B cell (primary cell): ENCODE data around the gene DLG2. TPM values are rescaled to one million over a fixed set of nuclear protein-coding genes. Genes with fewer than 3 reads are reported as not detected.

Experiments
- ATAC-seq: fragments of 200-7000 bp; cut with Tn5 transposase; one replicate; pipeline ENCODE4 v1.10.0; 2021; ENCODE audit warnings: low read depth, mild to moderate bottlenecking, moderate number of reproducible peaks, moderate library complexity
- CTCF ChIA-PET: fragments of 350-600 bp; sonication (Branson Sonifier 250); formaldehyde crosslinking; loops from one replicate; lab custom pipeline; 2021; ENCODE audit warnings: antibody characterized with exemption, inconsistent platforms; lab: Charles Lee
- POLR2A ChIA-PET: fragments of 350-600 bp; sonication (Branson Sonifier 250); formaldehyde crosslinking; loops from one replicate; lab custom pipeline; 2021; ENCODE audit warnings: antibody characterized with exemption; lab: Charles Lee
- DNase-seq: peaks from one replicate; pipeline ENCODE4 v3.0.0; 2013
- H2AFZ ChIP-seq: 2 replicates; pipeline ENCODE4 v1.6.1; 2012; ENCODE audit warnings: mild to moderate bottlenecking, low read depth, low read length; ENCODE audit not compliant: insufficient read depth, poor library complexity, severe bottlenecking
- H3K27ac ChIP-seq, 2 donors: 1 replicate in 1 of 2; 2 replicates in 1 of 2; pipeline ENCODE4 v1.5.1; 2012 to 2013; ENCODE audit warnings: low read length in 2 of 2, mild to moderate bottlenecking in 2 of 2, moderate library complexity in 1 of 2
- H3K27me3 ChIP-seq, 4 experiments: fragments of 200-600 bp in 1 of 4; sonication (generic) in 1 of 4; replicated peaks in 1 of 4; 1 replicate in 2 of 4; 2 replicates in 2 of 4; pipeline versions ENCODE4 v1.6.1 to v1.7.0; 2013 to 2016; ENCODE audit warnings: low read length in 3 of 4, mild to moderate bottlenecking in 2 of 4, mixed read lengths in 1 of 4, moderate library complexity in 1 of 4; ENCODE audit not compliant: insufficient read depth in 4 of 4, control insufficient read depth in 3 of 4; ENCODE audit errors: control extremely low read depth in 1 of 4
- H3K36me3 ChIP-seq, 2 experiments: replicated peaks in 1 of 2; 1 replicate in 1 of 2; 2 replicates in 1 of 2; pipeline versions ENCODE4 v1.6.1 to v1.7.1; 2013; ENCODE audit warnings: low read length in 1 of 2; ENCODE audit not compliant: insufficient read depth in 2 of 2, control insufficient read depth in 1 of 2; ENCODE audit errors: control extremely low read depth in 1 of 2, extremely low read depth in 1 of 2
- H3K4me1 ChIP-seq, 2 donors: fragments of 200-600 bp in 1 of 2; sonication (generic) in 1 of 2; 1 replicate in 1 of 2; 2 replicates in 1 of 2; pipeline versions ENCODE4 v1.5.1 to v1.6.1; 2013 to 2017; ENCODE audit warnings: low read length in 2 of 2; ENCODE audit not compliant: control insufficient read depth in 2 of 2, insufficient read depth in 2 of 2
- H3K4me2 ChIP-seq: replicated peaks from 2 replicates; pipeline ENCODE3; 2012; ENCODE audit warnings: mild to moderate bottlenecking, low read depth, low read length; ENCODE audit not compliant: poor library complexity, severe bottlenecking
- H3K4me3 ChIP-seq, 5 experiments: fragments of 200-600 bp in 1 of 5; sonication (generic) in 1 of 5; 1 replicate in 3 of 5; 2 replicates in 2 of 5; pipeline versions ENCODE4 v1.5.1 to v1.7.0; 2011 to 2016; ENCODE audit warnings: low read length in 4 of 5, mild to moderate bottlenecking in 4 of 5, low read depth in 2 of 5, control low read depth in 1 of 5, moderate library complexity in 1 of 5; ENCODE audit not compliant: insufficient read depth in 1 of 5; ENCODE audit errors: control extremely low read depth in 1 of 5, extremely low read depth in 1 of 5
- H3K79me2 ChIP-seq: fragments of 200-600 bp; sonication (generic); one replicate; pipeline ENCODE4 v1.6.0; 2016; ENCODE audit warnings: low read length; ENCODE audit not compliant: control insufficient read depth, insufficient read depth
- H3K9ac ChIP-seq: fragments of 200-600 bp; sonication (generic); 2 replicates; pipeline ENCODE4 v1.6.1; 2017; ENCODE audit warnings: mild to moderate bottlenecking, low read length, moderate library complexity
- H3K9me3 ChIP-seq, 3 donors: one replicate each; pipeline versions ENCODE4 v1.6.1 to v1.7.1; 2013; ENCODE audit warnings: low read length in 2 of 3; ENCODE audit not compliant: control insufficient read depth in 2 of 3, insufficient read depth in 1 of 3; ENCODE audit errors: control extremely low read depth in 1 of 3
- H4K20me1 ChIP-seq: 2 replicates; pipeline ENCODE4 v1.6.0; 2012; ENCODE audit warnings: mild to moderate bottlenecking, low read length; ENCODE audit not compliant: insufficient read depth, control insufficient read depth, poor library complexity, severe bottlenecking
- H3K27ac Mint-ChIP-seq: one replicate; pipeline ENCODE4 v1.8.0; 2021; ENCODE audit warnings: mixed read lengths
- H3K27me3 Mint-ChIP-seq: one replicate; pipeline ENCODE4 v1.8.0; 2021; ENCODE audit warnings: mixed read lengths
- H3K4me1 Mint-ChIP-seq: one replicate; pipeline ENCODE4 v1.8.0; 2021; ENCODE audit warnings: mixed read lengths
- H3K4me3 Mint-ChIP-seq: one replicate; pipeline ENCODE4 v1.8.0; 2021; ENCODE audit warnings: mixed read lengths
- H3K9me3 Mint-ChIP-seq: one replicate; pipeline ENCODE4 v1.8.0; 2022; ENCODE audit warnings: mixed read lengths; ENCODE audit not compliant: insufficient read depth
- EZH2 ChIP-seq: IDR thresholded peaks from 2 replicates; pipeline ENCODE4 v1.6.1; 2012; ENCODE audit warnings: borderline replicate concordance, low read depth, mild to moderate bottlenecking, moderate library complexity, low read length; ENCODE audit not compliant: insufficient read depth, poor library complexity, severe bottlenecking
- WGBS: methylation state at CpG from one replicate; pipeline ENCODE4 v1.1.5; 2013; ENCODE audit warnings: missing lambda C conversion rate; ENCODE audit not compliant: insufficient coverage; 5-methylcytosine and 5-hydroxymethylcytosine counted together
- intact Hi-C: fragments of 100-400 bp; cut with micrococcal nuclease; formaldehyde crosslinking; loops from one replicate; pipeline ENCODE4 v1.10.0; 2022
- polyA plus RNA-seq: library from polyadenylated mRNA; depleted of rRNA; stranded (reverse); fragments of >200 nt; gene quantifications from 2 replicates; pipeline ENCODE4 v1.2.3, GENCODE V29; 2012
- total RNA-seq, 2 donors: library from RNA; stranded (reverse); fragments of 120-200 nt in 1 of 2; gene quantifications; 1 replicate in 1 of 2; 2 replicates in 1 of 2; pipeline versions ENCODE4 v1.2.3 to v1.2.4, GENCODE V29; 2013 to 2022
- TF ChIP-seq, protein P1 (sequence below): fragments of 200-600 bp; IDR thresholded peaks from one replicate; pipeline ENCODE4 v1.8.0; 2022; ENCODE audit warnings: antibody characterized with exemption, mild to moderate bottlenecking

DLG2 gene
- total and polyA plus RNA-seq, 2 donors (not counting 1 experiment from before 2014, with no cell fraction given): 0.54 to 5.4 TPM

DNA sequence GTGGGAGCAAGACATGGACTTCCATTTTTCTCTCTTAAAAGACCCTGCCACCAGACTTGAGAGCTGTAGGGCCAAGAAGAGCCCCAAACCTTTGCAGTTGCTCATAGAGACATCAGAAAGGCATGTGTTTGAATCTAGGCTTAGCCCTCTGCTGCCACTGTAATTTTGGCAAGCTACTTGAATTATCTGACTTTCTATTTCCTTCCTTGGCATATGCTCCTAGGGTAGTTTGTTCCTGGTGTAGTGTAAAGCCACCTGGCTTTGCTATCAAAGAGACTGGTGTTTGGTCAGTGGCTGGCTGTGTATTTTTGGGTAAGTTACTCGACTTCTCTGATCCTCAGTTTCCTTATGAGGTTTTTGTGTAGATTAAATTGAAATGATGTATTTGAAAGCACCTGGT is 2088.9 kb downstream of the DLG2 start:
- ATAC-seq (no peak), DNase-seq (no peak)
- Histone ChIP-seq H3K9ac (no peak overlapping the region), H3K27me3 (peaks cover 0 to 6% (median 2%) of the 10 kb centered on the region in 4 experiments), H3K79me2 (no peaks in the 10 kb centered on the region), H4K20me1 (no peaks in the 10 kb centered on the region), H3K9me3 (no peaks in the 10 kb centered on the region), H2AFZ (no peak overlapping the region), H3K36me3 (no peaks in the 10 kb centered on the region), H3K4me3 (no peak overlapping the region), H3K4me2 (no peak overlapping the region), H3K27ac (no peak overlapping the region), H3K4me1 (no peaks in the 10 kb centered on the region)
- Mint-ChIP-seq H3K4me1 (no peaks in the 10 kb centered on the region), H3K27ac (no peak overlapping the region), H3K4me3 (no peak overlapping the region), H3K9me3 (no peaks in the 10 kb centered on the region), H3K27me3 (peaks cover 33% of the 10 kb centered on the region)
- CTCF ChIA-PET: no interaction called here
- 86% methylated on average over 1 of the region's 1 CpG for WGBS
- POLR2A ChIA-PET: no interaction called here
- intact Hi-C loops: no loop called here
- TF ChIP-seq, protein P1, sequence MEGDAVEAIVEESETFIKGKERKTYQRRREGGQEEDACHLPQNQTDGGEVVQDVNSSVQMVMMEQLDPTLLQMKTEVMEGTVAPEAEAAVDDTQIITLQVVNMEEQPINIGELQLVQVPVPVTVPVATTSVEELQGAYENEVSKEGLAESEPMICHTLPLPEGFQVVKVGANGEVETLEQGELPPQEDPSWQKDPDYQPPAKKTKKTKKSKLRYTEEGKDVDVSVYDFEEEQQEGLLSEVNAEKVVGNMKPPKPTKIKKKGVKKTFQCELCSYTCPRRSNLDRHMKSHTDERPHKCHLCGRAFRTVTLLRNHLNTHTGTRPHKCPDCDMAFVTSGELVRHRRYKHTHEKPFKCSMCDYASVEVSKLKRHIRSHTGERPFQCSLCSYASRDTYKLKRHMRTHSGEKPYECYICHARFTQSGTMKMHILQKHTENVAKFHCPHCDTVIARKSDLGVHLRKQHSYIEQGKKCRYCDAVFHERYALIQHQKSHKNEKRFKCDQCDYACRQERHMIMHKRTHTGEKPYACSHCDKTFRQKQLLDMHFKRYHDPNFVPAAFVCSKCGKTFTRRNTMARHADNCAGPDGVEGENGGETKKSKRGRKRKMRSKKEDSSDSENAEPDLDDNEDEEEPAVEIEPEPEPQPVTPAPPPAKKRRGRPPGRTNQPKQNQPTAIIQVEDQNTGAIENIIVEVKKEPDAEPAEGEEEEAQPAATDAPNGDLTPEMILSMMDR: no peak
- no peak for TF ChIP-seq EZH2

DNA sequence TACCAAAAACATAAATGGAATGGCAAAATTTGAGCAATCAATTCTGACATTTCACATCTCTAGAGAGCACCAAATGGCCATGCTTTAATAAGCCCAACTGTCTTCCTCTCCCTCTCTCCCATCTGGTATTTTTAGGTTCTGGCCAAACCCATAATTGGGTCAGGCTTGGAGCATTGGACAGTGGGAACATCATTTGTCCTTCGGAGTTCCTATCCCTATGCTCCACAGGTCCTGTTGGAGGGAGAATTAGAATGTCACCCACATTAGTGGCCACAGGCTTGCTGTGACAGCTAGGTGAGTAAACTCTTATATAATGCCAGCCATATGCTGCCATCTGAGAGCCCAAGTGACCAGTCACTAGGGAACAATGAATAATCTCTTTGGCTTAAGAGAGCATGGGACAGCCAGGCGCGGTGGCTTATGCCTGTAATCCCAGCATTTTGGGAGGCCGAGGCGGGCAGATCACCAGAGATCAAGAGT is 2090.0 kb downstream of the DLG2 start:
- H3K4me1 Mint-ChIP-seq: no peaks in the 10 kb centered on the region

More for the DNA sequence above, 2090.0 kb downstream of the DLG2 start:
- ATAC-seq (no peak), DNase-seq (no peak)
- POLR2A ChIA-PET: no interaction called here
- no peak overlapping the region for H3K4me2 ChIP-seq
- no peaks in the 10 kb centered on the region for H3K4me1 ChIP-seq
- H2AFZ ChIP-seq: no peak overlapping the region
- Mint-ChIP-seq H3K27ac (no peak overlapping the region), H3K9me3 (no peaks in the 10 kb centered on the region), H3K27me3 (peaks cover 36% of the 10 kb centered on the region), H3K4me3 (no peak overlapping the region)
- H3K36me3 ChIP-seq: no peaks in the 10 kb centered on the region
- H3K79me2 ChIP-seq: no peaks in the 10 kb centered on the region
- TF ChIP-seq, protein P1: no peak
- no peak for TF ChIP-seq EZH2
- no peak overlapping the region for H3K4me3 ChIP-seq
- no peak overlapping the region for H3K9ac ChIP-seq
- H4K20me1 ChIP-seq: no peaks in the 10 kb centered on the region
- WGBS: 100% methylated on average over 4 of the region's 5 CpGs
- H3K27ac ChIP-seq: no peak overlapping the region
- H3K9me3 ChIP-seq: no peaks in the 10 kb centered on the region
- CTCF ChIA-PET: no interaction called here
- H3K27me3 ChIP-seq: peaks cover 0 to 6% (median 2%) of the 10 kb centered on the region in 4 experiments
- intact Hi-C loops: no loop called here
